Karpas-422 (cell line): Measurements from ENCODE around the gene HOXC10. TPM values are rescaled to one million over a fixed set of nuclear protein-coding genes. Genes with fewer than 3 reads are reported as not detected.

Experiments
- DNase-seq: peaks from one replicate; pipeline ENCODE4 v3.0.0-alpha.2; 2015
- H2AFZ ChIP-seq: fragments of 200-600 bp; sonication (generic); 2 replicates; pipeline ENCODE4 v1.6.1; 2014; ENCODE audit warnings: antibody characterized with exemption, low read length, mixed read lengths
- H3K27ac ChIP-seq: fragments of 200-600 bp; sonication (generic); 2 replicates; pipeline ENCODE4 v1.5.1; 2014; ENCODE audit warnings: mild to moderate bottlenecking, low read length, moderate library complexity
- H3K27me3 ChIP-seq: fragments of 200-600 bp; sonication (generic); 2 replicates; pipeline ENCODE4 v1.6.1; 2014; ENCODE audit warnings: low read length, mixed read lengths
- H3K36me3 ChIP-seq: fragments of 200-600 bp; sonication (generic); 2 replicates; pipeline ENCODE4 v1.6.1; 2014; ENCODE audit warnings: low read length, mixed read lengths; ENCODE audit not compliant: insufficient read depth
- H3K4me1 ChIP-seq: fragments of 200-600 bp; sonication (generic); 2 replicates; pipeline ENCODE4 v1.6.1; 2014; ENCODE audit warnings: mild to moderate bottlenecking, low read length, mixed read lengths
- H3K4me2 ChIP-seq: fragments of 200-600 bp; sonication (generic); 2 replicates; pipeline ENCODE4 v1.6.1; 2014; ENCODE audit warnings: low read length, low read depth, mild to moderate bottlenecking; ENCODE audit not compliant: poor library complexity, severe bottlenecking
- H3K4me3 ChIP-seq: fragments of 200-600 bp; sonication (generic); 2 replicates; pipeline ENCODE4 v1.5.1; 2014; ENCODE audit warnings: mild to moderate bottlenecking, antibody characterized with exemption, low read length, mixed read lengths
- H3K79me2 ChIP-seq: fragments of 200-600 bp; sonication (generic); 2 replicates; pipeline ENCODE4 v1.6.1; 2014; ENCODE audit warnings: mild to moderate bottlenecking, low read length, mixed read lengths
- H3K9ac ChIP-seq: fragments of 200-600 bp; sonication (generic); 2 replicates; pipeline ENCODE4 v1.6.0; 2014; ENCODE audit warnings: low read length
- H3K9me2 ChIP-seq: fragments of 200-600 bp; sonication (generic), shearing (Covaris generic); replicated peaks from 2 replicates; pipeline ENCODE4 v1.6.0; 2014; ENCODE audit warnings: mild to moderate bottlenecking, low read length, moderate library complexity; ENCODE audit not compliant: insufficient read depth
- H3K9me3 ChIP-seq: fragments of 300-700, 200-600 bp; sonication (generic); 2 replicates; pipeline ENCODE4 v1.6.1; 2014; ENCODE audit warnings: low read length, mixed read lengths
- H4K20me1 ChIP-seq: fragments of 200-600 bp; sonication (generic); 2 replicates; pipeline ENCODE4 v1.6.1; 2014; ENCODE audit warnings: mild to moderate bottlenecking, antibody characterized with exemption, low read length, low read depth; ENCODE audit not compliant: insufficient read depth
- small RNA-seq: library from RNA; depleted of rRNA; stranded (forward); fragments of <200 nt; gene quantifications from one replicate; pipeline ENCODE3, GENCODE V24; 2014
- total RNA-seq: library from RNA; depleted of rRNA; stranded (reverse); fragments of >200 nt; shearing (Covaris generic); gene quantifications from 2 replicates; pipeline ENCODE4 v1.2.3, GENCODE V29; 2014; ENCODE audit warnings: low replicate concordance; rRNA removed

HOXC10 gene
- total RNA-seq, 1 experiment from 2014 or later: not detected

DNA sequence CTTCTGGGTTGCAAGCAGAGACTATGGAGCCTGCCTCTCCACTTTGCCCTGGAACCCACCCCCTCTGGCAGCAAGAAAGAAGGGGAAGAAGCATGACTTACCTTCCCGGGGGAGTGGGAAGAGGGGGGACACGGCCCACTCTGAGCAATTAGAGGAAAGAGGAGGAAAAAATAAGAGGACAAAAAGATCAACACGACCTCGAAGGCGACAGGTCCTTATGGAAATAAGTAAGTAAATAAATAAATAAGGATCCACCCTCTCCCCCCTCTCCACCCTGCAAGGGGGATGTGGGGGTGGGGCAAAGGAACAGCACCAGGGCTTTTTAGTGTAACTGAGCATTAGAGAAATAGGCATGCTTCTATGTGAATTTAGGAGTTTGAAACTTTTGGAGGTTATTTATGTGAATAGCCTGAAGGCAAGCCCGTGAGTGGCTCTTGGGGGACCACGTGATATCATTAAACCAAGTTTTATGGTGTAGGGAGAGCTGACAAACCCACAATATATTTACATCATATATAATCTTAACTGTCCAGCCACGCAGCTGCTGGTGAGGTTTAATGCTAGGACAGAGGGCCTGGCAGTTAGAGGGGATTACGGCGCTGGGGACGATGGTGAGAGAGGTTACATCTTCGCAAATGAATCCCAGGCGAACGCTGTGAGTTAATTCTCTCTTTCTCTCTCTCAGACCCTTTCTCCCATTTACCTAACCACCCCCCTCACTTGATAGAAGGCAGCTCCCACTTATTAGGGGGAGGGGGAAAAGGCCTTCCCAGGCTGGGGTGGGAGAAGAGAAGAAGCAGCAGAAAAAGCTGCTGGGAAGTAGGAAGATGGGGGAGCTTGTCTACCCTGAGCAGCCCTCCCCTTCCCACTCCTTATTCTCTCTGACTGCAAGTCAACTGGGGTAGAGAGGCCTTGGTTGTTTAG is 52.7 kb downstream of the HOXC10 start:
- H3K27me3 ChIP-seq: no peaks in the 10 kb centered on the region
- no peaks in the 10 kb centered on the region for H3K9me3 ChIP-seq
- H3K79me2 ChIP-seq: no peaks in the 10 kb centered on the region
- no peak overlapping the region for H3K4me3 ChIP-seq
- no peaks in the 10 kb centered on the region for H3K36me3 ChIP-seq
- peaks cover 38% of the 10 kb centered on the region for H3K4me1 ChIP-seq
- H3K4me2 ChIP-seq: no peak overlapping the region
- no peaks in the 10 kb centered on the region for H4K20me1 ChIP-seq
- H3K27ac ChIP-seq: no peak overlapping the region
- H3K9ac ChIP-seq: no peak overlapping the region
- no peak for DNase-seq
- H3K9me2 ChIP-seq: no peaks in the 10 kb centered on the region
- no peak overlapping the region for H2AFZ ChIP-seq

DNA sequence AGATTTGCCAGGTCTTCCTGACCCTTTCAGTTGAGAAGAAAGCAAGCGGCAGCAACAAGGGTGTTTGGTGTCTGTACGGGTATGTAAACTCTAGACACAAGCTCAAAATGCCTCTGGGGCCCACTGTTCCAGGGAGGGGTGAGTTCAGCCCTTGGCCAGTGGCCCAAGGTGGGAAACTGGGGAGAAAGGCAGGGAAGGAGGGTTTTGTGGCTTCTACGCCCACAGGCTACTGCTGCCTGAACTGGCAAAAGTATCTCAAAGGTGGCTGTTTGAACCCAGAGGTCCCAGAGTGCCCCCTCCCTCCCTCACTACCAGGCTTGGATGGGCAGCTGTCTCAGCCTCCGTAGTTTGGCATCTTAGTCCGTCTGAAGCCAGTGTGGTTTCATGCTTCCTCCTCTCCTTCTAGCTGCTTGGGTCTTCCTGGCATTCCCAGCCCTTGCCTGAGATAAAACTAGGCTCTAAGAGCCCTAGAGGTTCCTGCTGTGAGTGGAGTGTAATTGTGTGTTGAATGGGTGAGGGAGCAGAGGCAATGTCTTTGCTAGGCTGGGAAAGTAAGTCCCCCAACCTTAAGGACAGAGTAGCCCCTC is 53.4 kb downstream of the HOXC10 start:
- H3K36me3 ChIP-seq: no peaks in the 10 kb centered on the region
- no peak overlapping the region for H3K4me2 ChIP-seq
- DNase-seq: no peak
- no peak overlapping the region for H3K4me3 ChIP-seq
- no peak overlapping the region for H2AFZ ChIP-seq
- H3K9me2 ChIP-seq: no peaks in the 10 kb centered on the region
- H3K27me3 ChIP-seq: no peaks in the 10 kb centered on the region
- no peak overlapping the region for H3K9ac ChIP-seq
- H3K9me3 ChIP-seq: no peaks in the 10 kb centered on the region
- peaks cover 32% of the 10 kb centered on the region for H3K4me1 ChIP-seq
- no peaks in the 10 kb centered on the region for H4K20me1 ChIP-seq
- H3K27ac ChIP-seq: no peak overlapping the region
- no peaks in the 10 kb centered on the region for H3K79me2 ChIP-seq

DNA sequence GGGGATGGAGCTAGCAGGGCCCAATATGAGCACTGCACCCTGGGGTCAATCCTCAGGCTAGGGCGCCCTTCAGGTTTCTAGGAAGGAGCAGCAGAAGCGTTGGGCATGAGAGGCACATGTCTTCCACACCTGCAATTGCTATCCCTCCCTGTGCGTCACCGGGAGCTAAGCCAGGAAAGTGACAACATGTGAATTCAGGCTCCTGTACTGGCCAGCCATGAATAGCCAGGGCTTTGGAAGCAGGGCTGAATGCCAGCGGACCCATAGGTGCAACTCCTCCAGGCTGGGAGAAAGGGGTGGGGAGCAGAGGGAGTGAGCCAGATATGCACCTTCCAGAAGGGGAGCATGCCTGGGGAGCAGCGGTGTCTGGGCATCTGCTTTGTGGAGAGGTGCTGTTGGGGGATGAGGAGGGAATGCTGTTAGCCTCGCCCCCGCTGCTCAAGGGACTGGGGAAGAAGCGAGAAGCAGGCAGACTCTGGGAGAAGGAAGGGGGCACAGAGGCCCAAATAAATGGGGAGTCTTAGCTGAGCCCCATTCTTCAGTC is 54.0 kb downstream of the HOXC10 start:
- no peaks in the 10 kb centered on the region for H3K9me2 ChIP-seq
- H2AFZ ChIP-seq: no peak overlapping the region
- H4K20me1 ChIP-seq: no peaks in the 10 kb centered on the region
- no peaks in the 10 kb centered on the region for H3K36me3 ChIP-seq
- no peaks in the 10 kb centered on the region for H3K9me3 ChIP-seq
- no peaks in the 10 kb centered on the region for H3K27me3 ChIP-seq
- no peak overlapping the region for H3K27ac ChIP-seq
- no peak overlapping the region for H3K4me3 ChIP-seq
- H3K4me2 ChIP-seq: no peak overlapping the region
- peaks cover 32% of the 10 kb centered on the region for H3K4me1 ChIP-seq
- no peak overlapping the region for H3K9ac ChIP-seq
- DNase-seq: no peak
- H3K79me2 ChIP-seq: no peaks in the 10 kb centered on the region

DNA sequence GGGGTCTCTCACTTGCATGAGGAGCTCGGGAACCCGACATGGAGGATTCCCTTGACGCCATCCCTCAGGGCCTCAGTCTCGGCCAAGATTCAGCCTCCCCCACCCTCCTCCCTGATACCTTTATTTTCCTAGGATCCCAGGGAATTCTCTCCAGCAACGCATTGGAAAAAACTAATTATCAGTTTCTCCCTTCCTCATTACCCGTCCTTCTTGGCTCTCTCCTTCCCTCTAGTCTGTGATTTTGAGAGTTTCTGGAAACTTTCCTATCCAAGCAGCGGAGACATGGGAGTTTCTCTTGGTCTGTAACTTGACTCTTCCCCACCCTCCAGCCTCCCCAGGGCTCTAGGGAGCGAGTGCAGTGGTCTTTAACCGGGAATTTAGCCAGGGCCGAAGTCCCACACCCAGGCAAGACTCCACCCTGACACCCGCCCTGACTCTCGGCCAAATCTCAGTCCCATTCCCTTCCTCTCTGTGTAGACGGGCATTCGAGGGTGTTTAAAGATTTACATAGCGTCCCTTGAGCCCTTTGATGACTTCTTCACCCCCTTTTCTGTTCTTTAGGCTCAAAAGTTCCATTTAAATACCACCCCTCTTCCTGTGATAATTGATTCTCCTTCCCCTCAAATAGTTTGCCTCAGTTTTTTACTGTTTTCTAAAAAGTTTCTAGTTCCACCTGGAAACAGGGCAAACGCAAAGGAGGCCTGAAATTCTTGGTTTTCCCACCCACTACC is 54.6 kb downstream of the HOXC10 start:
- H3K9me3 ChIP-seq: no peaks in the 10 kb centered on the region
- H3K27ac ChIP-seq: no peak overlapping the region
- no peaks in the 10 kb centered on the region for H3K9me2 ChIP-seq
- no peak for DNase-seq
- peak overlapping the region; percentile 41; the same call in 1 of the 2 replicates for H2AFZ ChIP-seq
- H3K4me2 ChIP-seq: peak overlapping the region; percentile 36
- H3K79me2 ChIP-seq: no peaks in the 10 kb centered on the region
- peaks cover 31% of the 10 kb centered on the region for H3K4me1 ChIP-seq
- no peaks in the 10 kb centered on the region for H3K36me3 ChIP-seq
- H4K20me1 ChIP-seq: no peaks in the 10 kb centered on the region
- no peak overlapping the region for H3K9ac ChIP-seq
- H3K27me3 ChIP-seq: no peaks in the 10 kb centered on the region
- no peak overlapping the region for H3K4me3 ChIP-seq

Small RNAs within 50 kb of the gene (small RNA-seq; reads per million reads assigned to genes)
- gene AC012531.3: not detected
- gene AC012531.4: not detected
- gene HOXC5: not detected
- not detected for gene MIR196A2
- 0.12 reads per million for gene MIR615
- not detected for gene RF01905
- not detected for gene RF01906

Other genes starting within 250 kb of the HOXC10 start
- not detected in 2 replicates for gene CISTR, start 233.2 kb upstream of the HOXC10 start, total RNA-seq
- not detected in 2 replicates for gene HOXC13, start 46.3 kb upstream of the HOXC10 start, total RNA-seq
- not detected in 2 replicates for gene HOXC12, start 30.2 kb upstream of the HOXC10 start, total RNA-seq
- not detected in 2 replicates for gene HOXC11, start 12.0 kb upstream of the HOXC10 start, total RNA-seq
- gene HOTAIR, start 10.2 kb upstream of the HOXC10 start, total RNA-seq: 0.07 TPM in 1 of 2 replicates, not detected in the other
- gene HOXC9, start 15.0 kb downstream of the HOXC10 start, total RNA-seq: not detected in 2 replicates
- not detected in 2 replicates for gene HOXC8, start 23.8 kb downstream of the HOXC10 start, total RNA-seq
- not detected in 2 replicates for gene HOXC6, start 43.3 kb downstream of the HOXC10 start, total RNA-seq
- not detected in 2 replicates for gene HOXC5, start 47.9 kb downstream of the HOXC10 start, total RNA-seq
- gene HOXC4, start 68.7 kb downstream of the HOXC10 start, total RNA-seq: 7.3 and 9.7 TPM in 2 replicates
- 39.8 and 43.3 TPM in 2 replicates for gene SMUG1, start 203.8 kb downstream of the HOXC10 start, total RNA-seq